HG02973 (cell line): Measurements from ENCODE around the gene TRMT10A.

Experiments
- ATAC-seq: cut with Tn5 transposase; IDR thresholded peaks from one replicate; pipeline ENCODE4 v1.9.1; 2021; ENCODE audit warnings: moderate library complexity; ENCODE audit not compliant: unreplicated experiment

The TRMT10A gene

GRCh38 chr4:99563310-99564186 is at the start of gene TRMT10A:
Gene TRMT10A (minus strand): TSS chr4:99564039. CDS start chr4:99559338, 4,701 bp downstream.
- ATAC-seq = peak; percentile 91

- ATAC-seq = no peak
These were observed 48.9 kb upstream of the TRMT10A start for GRCh38 chr4:99612704-99613103.

GRCh38 chr4:99612281-99612680 is 48.4 kb upstream of the TRMT10A start:
- no peak for ATAC-seq

- ATAC-seq = no peak
These were observed 46.9 kb upstream of the TRMT10A start for GRCh38 chr4:99610605-99611175.

- ATAC-seq = no peak
These were observed 44.6 kb upstream of the TRMT10A start for GRCh38 chr4:99608417-99608816.

GRCh38 chr4:99606716-99607115 is 42.9 kb upstream of the TRMT10A start:
- ATAC-seq = no peak

- no peak for ATAC-seq
These were observed 31.0 kb upstream of the TRMT10A start for GRCh38 chr4:99594818-99595217.

- peak; percentile 80 for ATAC-seq
These were observed 30.2 kb upstream of the TRMT10A start for GRCh38 chr4:99593781-99594641.

GRCh38 chr4:99591757-99592156 is 27.9 kb upstream of the TRMT10A start:
- no peak for ATAC-seq

- ATAC-seq = no peak
These were observed 24.0 kb upstream of the TRMT10A start for GRCh38 chr4:99587803-99588202.

- ATAC-seq = no peak
These were observed 23.5 kb upstream of the TRMT10A start for GRCh38 chr4:99587309-99587708.

- ATAC-seq = no peak
These were observed 23.0 kb upstream of the TRMT10A start for GRCh38 chr4:99586797-99587196.

GRCh38 chr4:99586322-99586721 is 22.5 kb upstream of the TRMT10A start:
- ATAC-seq = no peak

- no peak for ATAC-seq
These were observed 21.7 kb upstream of the TRMT10A start for GRCh38 chr4:99585516-99585915.

GRCh38 chr4:99578714-99579113 is 14.9 kb upstream of the TRMT10A start:
- no peak for ATAC-seq

GRCh38 chr4:99574530-99575324 is 10.9 kb upstream of the TRMT10A start, which contains the start of gene MTTP:
Gene MTTP (plus strand): TSS chr4:99574824. CDS start chr4:99574910, 86 bp downstream.
- ATAC-seq = peak; percentile 78

- ATAC-seq = no peak
These were observed 10.0 kb upstream of the TRMT10A start for GRCh38 chr4:99573735-99574368.

- no peak for ATAC-seq
These were observed 8.8 kb upstream of the TRMT10A start for GRCh38 chr4:99572527-99573240.

- ATAC-seq = no peak
These were observed 8.0 kb upstream of the TRMT10A start for GRCh38 chr4:99571883-99572282.
